A549 (cell line): Measurements from ENCODE around the gene CHIT1. TPM values are rescaled to one million over a fixed set of nuclear protein-coding genes. Genes with fewer than 3 reads are reported as not detected.

Source experiments
- ATAC-seq, 2 experiments: fragments of 200-7000 bp in 1 of 2; fragments of >200 bp in 1 of 2; cut with Nextera tagmentation in 1 of 2; cut with Tn5 transposase in 1 of 2; 3 replicates each; pipeline versions ENCODE4 v1.8.0 to v1.9.1; 2018 to 2020; ENCODE audit warnings: mild to moderate bottlenecking in 1 of 2, moderate library complexity in 1 of 2
- CTCF ChIA-PET: fragments of 300-600 bp; sonication (Branson Sonifier 250); formaldehyde crosslinking; extraction: SDS; loops from one replicate; lab custom pipeline; 2021; ENCODE audit warnings: antibody characterized with exemption, inconsistent platforms; lab: Yijun Ruan, JAX
- POLR2A ChIA-PET: fragments of 350-600 bp; formaldehyde crosslinking; extraction: SDS; loops from one replicate; lab custom pipeline; 2021; ENCODE audit warnings: antibody characterized with exemption, inconsistent platforms; lab: Yijun Ruan, JAX
- DNase-seq, 2 experiments: peaks; one replicate each; pipeline versions ENCODE4 v3.0.0 to v3.0.0-alpha.2; 2011 to 2016; ENCODE audit warnings: low read depth in 1 of 2, low spot score in 1 of 2
- FAIRE-seq: peaks from 2 replicates; lab custom pipeline; 2011; peaks lifted over from hg19 to GRCh38; lab: Jason Lieb, UNC
- H3K27ac ChIP-seq, 2 experiments: fragments of >200 bp; sonication (Bioruptor Twin); formaldehyde crosslinking; 3 replicates each; pipeline ENCODE4 v1.5.1; 2016 to 2017
- H3K4me1 ChIP-seq: fragments of >200 bp; sonication (Bioruptor Twin); formaldehyde crosslinking; 3 replicates; pipeline ENCODE4 v1.6.1; 2016
- H3K4me2 ChIP-seq: fragments of >200 bp; sonication (Bioruptor Twin); formaldehyde crosslinking; 3 replicates; pipeline ENCODE4 v1.6.1; 2016
- H3K4me3 ChIP-seq: fragments of >200 bp; sonication (Bioruptor Twin); formaldehyde crosslinking; 3 replicates; pipeline ENCODE4 v1.5.1; 2016
- H3K9me3 ChIP-seq: fragments of >200 bp; sonication (Bioruptor Twin); formaldehyde crosslinking; 3 replicates; pipeline ENCODE4 v1.6.1; 2016
- CBX8 ChIP-seq: fragments of 200-600 bp; sonication (generic); IDR thresholded peaks from 2 replicates; pipeline ENCODE4 v1.6.1; 2016
- CEBPB ChIP-seq, 2 experiments: fragments of >200 bp in 1 of 2; sonication (Bioruptor Twin) in 1 of 2; formaldehyde crosslinking in 1 of 2; IDR thresholded peaks; 2 replicates each; pipeline ENCODE4 v1.6.1; 2012 to 2016
- CHD2 ChIP-seq: fragments of 150-350 bp; IDR thresholded peaks from 2 replicates; pipeline ENCODE4 v1.6.1; 2014; ENCODE audit warnings: low read length; ENCODE audit not compliant: partially characterized antibody
- EHMT2 ChIP-seq: fragments of 200-600 bp; sonication (generic); IDR thresholded peaks from 2 replicates; pipeline ENCODE4 v1.6.1; 2016; ENCODE audit warnings: antibody characterized with exemption, low read depth, mild to moderate bottlenecking, moderate library complexity
- EP300 ChIP-seq, 2 experiments: fragments of >200 bp; sonication (Bioruptor Twin); formaldehyde crosslinking; IDR thresholded peaks; 2 replicates in 1 of 2; 3 replicates in 1 of 2; pipeline ENCODE4 v1.6.1; 2016 to 2017
- FOXS1 ChIP-seq: fragments of 250-450 bp; sonication (Bioruptor Pico); IDR thresholded peaks from 2 replicates; pipeline ENCODE4 v1.5.0; 2020; ENCODE audit warnings: mild to moderate bottlenecking, moderate library complexity
- GATA3 ChIP-seq: IDR thresholded peaks from 2 replicates; pipeline ENCODE4 v1.6.1; 2012; ENCODE audit warnings: borderline replicate concordance
- HDAC2 ChIP-seq: fragments of 200-600 bp; sonication (generic); IDR thresholded peaks from 2 replicates; pipeline ENCODE4 v1.6.1; 2016
- MAFK ChIP-seq: fragments of 450-650 bp; IDR thresholded peaks from 2 replicates; pipeline ENCODE4 v1.6.1; 2014; ENCODE audit not compliant: partially characterized antibody
- MYC ChIP-seq: IDR thresholded peaks from 2 replicates; pipeline ENCODE4 v1.6.1; 2012; ENCODE audit warnings: mild to moderate bottlenecking, inconsistent platforms, low read length, improper control_type of control experiment, borderline replicate concordance
- RFX5 ChIP-seq: fragments of 450-650 bp; IDR thresholded peaks from 2 replicates; pipeline ENCODE4 v1.7.1; 2014; ENCODE audit warnings: antibody characterized with exemption, mild to moderate bottlenecking, moderate library complexity
- SMC3 ChIP-seq: fragments of >200 bp; sonication (Bioruptor Twin); formaldehyde crosslinking; IDR thresholded peaks from 3 replicates; pipeline ENCODE4 v1.6.1; 2018; ENCODE audit warnings: inconsistent platforms
- TFCP2L1 ChIP-seq: fragments of 250-450 bp; sonication (Bioruptor Pico); IDR thresholded peaks from 2 replicates; pipeline ENCODE4 v1.5.0; 2021; ENCODE audit warnings: mild to moderate bottlenecking
- ZFP36 ChIP-seq: fragments of 450-650 bp; IDR thresholded peaks from 2 replicates; pipeline ENCODE4 v1.6.1; 2014; ENCODE audit warnings: borderline replicate concordance; ENCODE audit not compliant: partially characterized antibody
- WGBS: methylation state at CpG from one replicate; pipeline ENCODE4 v1.1.6; 2017; ENCODE audit errors: missing lambda C conversion rate; 5-methylcytosine and 5-hydroxymethylcytosine counted together
- polyA plus RNA-seq, 4 experiments: library from polyadenylated mRNA; depleted of rRNA in 3 of 4; stranded (reverse); fragments of >200 nt; fragmentation: RNase III in 1 of 4; extraction: RNeasy Plus Mini Kit Qiagen cat#74134 plus additional on column Dnase treatment in 1 of 4; gene quantifications; 2 replicates in 3 of 4; 3 replicates in 1 of 4; pipeline ENCODE4 v1.2.3, GENCODE V29; 2011 to 2017
- TF ChIP-seq, protein P1 (sequence below): fragments of 150-350 bp; IDR thresholded peaks from 2 replicates; pipeline ENCODE4 v1.6.1; 2014; ENCODE audit warnings: low read depth, mild to moderate bottlenecking, low read length
- TF ChIP-seq, protein P2 (sequence below): fragments of 200-600 bp; sonication (generic); IDR thresholded peaks from 2 replicates; pipeline ENCODE4 v1.6.1; 2016; ENCODE audit warnings: antibody characterized with exemption, mild to moderate bottlenecking, moderate library complexity
- TF ChIP-seq, protein P3 (sequence below): fragments of >200 bp; sonication (Bioruptor Twin); formaldehyde crosslinking; IDR thresholded peaks from 3 replicates; pipeline ENCODE4 v1.6.1; 2016
- TF ChIP-seq, protein P4 (sequence below): fragments of >200 bp; sonication (Bioruptor Twin); formaldehyde crosslinking; IDR thresholded peaks from 2 replicates; pipeline ENCODE4 v1.6.1; 2016
- TF ChIP-seq, protein P5 (sequence below): IDR thresholded peaks from 2 replicates; pipeline ENCODE4 v1.6.1; 2012
- TF ChIP-seq, protein P6 (sequence below): IDR thresholded peaks from 2 replicates; pipeline ENCODE4 v1.6.1; 2012

CHIT1 gene
- polyA plus RNA-seq, 2 of the 4 experiments (the other 2 are of a cell fraction): not detected

DNA sequence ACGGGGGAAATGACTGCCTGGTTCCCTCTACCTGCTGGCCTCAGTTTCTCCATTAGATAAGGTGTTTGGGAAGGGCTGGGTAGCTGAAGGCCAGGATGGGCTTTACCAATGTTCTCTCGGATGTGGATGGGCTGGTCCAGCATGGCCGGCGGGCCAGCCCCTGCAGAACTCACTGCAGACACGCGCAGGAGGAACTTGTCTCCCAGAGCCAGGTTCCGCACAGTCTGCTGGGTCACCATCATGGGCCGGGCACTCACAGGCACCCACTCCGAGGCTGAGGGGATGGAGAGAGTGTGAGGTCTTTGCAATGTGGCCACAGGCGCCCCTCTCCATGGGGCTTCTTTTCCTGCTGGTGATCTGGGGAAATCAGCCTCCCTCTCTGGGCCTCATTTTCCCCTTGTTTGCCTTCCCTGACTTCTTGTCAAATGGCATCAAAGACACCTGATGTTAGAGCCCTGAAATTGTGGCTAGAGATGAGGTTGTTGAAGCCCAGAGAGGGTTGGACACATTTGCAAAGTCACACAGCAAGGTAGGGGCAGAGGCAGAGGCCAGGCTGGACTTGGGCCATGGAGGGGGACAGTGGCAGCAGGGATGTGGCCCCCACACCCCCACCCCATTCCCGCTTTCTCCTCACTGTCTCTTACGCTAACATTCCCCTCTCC lies 55.0 kb downstream of the CHIT1 start:
- TF ChIP-seq MYC (no peak), ZFP36 (peak; percentile 19), MAFK (no peak), TFCP2L1 (CRISPR knock-in tag) (no peak), CEBPB (IDR thresholded peaks at IDR 0.05) (no peak)
- TF ChIP-seq, protein P1, sequence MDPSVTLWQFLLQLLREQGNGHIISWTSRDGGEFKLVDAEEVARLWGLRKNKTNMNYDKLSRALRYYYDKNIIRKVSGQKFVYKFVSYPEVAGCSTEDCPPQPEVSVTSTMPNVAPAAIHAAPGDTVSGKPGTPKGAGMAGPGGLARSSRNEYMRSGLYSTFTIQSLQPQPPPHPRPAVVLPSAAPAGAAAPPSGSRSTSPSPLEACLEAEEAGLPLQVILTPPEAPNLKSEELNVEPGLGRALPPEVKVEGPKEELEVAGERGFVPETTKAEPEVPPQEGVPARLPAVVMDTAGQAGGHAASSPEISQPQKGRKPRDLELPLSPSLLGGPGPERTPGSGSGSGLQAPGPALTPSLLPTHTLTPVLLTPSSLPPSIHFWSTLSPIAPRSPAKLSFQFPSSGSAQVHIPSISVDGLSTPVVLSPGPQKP: no peak
- DNase-seq: no peak
- H3K4me1 ChIP-seq: peaks cover 34% of the 10 kb centered on the region
- no peak for FAIRE-seq
- H3K27ac ChIP-seq: no peak overlapping the region
- no peak overlapping the region for H3K4me2 ChIP-seq
- H3K9me3 ChIP-seq: no peaks in the 10 kb centered on the region
- ChIA-PET POLR2A (no interaction called here), CTCF (interaction anchor here (1.0 to 13.2 kb wide), 7 partner anchors 13 to 135 kb away, joined by 3 to 188 read pairs (median 44); partner anchors contain the start of gene ADORA1)
- H3K4me3 ChIP-seq: no peak overlapping the region
- ATAC-seq: no peak
- WGBS: 80% methylated on average over 10 of the region's 12 CpGs

DNA sequence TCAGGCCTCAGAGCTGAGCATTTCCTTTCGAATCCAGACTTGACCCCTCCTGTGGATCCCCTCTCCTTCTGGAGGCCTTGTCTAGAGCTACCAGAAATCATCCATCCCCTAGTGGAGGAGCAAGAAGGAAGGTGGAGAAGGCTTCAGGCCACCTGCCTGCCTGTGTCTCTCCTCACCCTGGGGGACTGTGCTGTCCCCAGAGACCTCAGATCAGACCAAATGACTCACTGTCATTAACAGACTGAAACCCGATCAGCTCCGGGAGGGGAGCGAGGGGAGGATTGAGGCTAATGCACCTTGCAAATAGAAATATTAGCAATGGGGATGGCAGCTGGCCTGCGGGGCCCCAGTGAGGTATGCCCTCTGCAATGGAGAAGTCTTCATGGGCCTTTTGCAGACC lies 55.9 kb downstream of the CHIT1 start:
- POLR2A ChIA-PET: no interaction called here
- no peak for FAIRE-seq

More for the DNA sequence above, 55.9 kb downstream of the CHIT1 start:
- 63% methylated on average over 5 of the region's 5 CpGs for WGBS
- DNase-seq (no peak), ATAC-seq (no peak)
- H3K4me2 ChIP-seq: no peak overlapping the region
- H3K9me3 ChIP-seq: no peaks in the 10 kb centered on the region
- CTCF ChIA-PET: interaction anchor here (0.6 to 13.2 kb wide), 19 partner anchors 8 to 134 kb away, joined by 3 to 188 read pairs (median 11); partner anchors contain the start of genes ADORA1 and CHI3L1
- TF ChIP-seq, protein P2, sequence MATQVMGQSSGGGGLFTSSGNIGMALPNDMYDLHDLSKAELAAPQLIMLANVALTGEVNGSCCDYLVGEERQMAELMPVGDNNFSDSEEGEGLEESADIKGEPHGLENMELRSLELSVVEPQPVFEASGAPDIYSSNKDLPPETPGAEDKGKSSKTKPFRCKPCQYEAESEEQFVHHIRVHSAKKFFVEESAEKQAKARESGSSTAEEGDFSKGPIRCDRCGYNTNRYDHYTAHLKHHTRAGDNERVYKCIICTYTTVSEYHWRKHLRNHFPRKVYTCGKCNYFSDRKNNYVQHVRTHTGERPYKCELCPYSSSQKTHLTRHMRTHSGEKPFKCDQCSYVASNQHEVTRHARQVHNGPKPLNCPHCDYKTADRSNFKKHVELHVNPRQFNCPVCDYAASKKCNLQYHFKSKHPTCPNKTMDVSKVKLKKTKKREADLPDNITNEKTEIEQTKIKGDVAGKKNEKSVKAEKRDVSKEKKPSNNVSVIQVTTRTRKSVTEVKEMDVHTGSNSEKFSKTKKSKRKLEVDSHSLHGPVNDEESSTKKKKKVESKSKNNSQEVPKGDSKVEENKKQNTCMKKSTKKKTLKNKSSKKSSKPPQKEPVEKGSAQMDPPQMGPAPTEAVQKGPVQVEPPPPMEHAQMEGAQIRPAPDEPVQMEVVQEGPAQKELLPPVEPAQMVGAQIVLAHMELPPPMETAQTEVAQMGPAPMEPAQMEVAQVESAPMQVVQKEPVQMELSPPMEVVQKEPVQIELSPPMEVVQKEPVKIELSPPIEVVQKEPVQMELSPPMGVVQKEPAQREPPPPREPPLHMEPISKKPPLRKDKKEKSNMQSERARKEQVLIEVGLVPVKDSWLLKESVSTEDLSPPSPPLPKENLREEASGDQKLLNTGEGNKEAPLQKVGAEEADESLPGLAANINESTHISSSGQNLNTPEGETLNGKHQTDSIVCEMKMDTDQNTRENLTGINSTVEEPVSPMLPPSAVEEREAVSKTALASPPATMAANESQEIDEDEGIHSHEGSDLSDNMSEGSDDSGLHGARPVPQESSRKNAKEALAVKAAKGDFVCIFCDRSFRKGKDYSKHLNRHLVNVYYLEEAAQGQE: no peak
- TF ChIP-seq CHD2: no peak
- TF ChIP-seq EHMT2: no peak
- TF ChIP-seq RFX5: no peak
- no peak for TF ChIP-seq EP300 (IDR thresholded peaks at IDR 0.05)
- TF ChIP-seq, protein P1: no peak
- TF ChIP-seq, protein P3, sequence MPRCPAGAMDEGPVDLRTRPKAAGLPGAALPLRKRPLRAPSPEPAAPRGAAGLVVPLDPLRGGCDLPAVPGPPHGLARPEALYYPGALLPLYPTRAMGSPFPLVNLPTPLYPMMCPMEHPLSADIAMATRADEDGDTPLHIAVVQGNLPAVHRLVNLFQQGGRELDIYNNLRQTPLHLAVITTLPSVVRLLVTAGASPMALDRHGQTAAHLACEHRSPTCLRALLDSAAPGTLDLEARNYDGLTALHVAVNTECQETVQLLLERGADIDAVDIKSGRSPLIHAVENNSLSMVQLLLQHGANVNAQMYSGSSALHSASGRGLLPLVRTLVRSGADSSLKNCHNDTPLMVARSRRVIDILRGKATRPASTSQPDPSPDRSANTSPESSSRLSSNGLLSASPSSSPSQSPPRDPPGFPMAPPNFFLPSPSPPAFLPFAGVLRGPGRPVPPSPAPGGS: no peak
- TF ChIP-seq, protein P4, sequence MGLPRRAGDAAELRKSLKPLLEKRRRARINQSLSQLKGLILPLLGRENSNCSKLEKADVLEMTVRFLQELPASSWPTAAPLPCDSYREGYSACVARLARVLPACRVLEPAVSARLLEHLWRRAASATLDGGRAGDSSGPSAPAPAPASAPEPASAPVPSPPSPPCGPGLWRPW: no peak
- TF ChIP-seq, protein P5, sequence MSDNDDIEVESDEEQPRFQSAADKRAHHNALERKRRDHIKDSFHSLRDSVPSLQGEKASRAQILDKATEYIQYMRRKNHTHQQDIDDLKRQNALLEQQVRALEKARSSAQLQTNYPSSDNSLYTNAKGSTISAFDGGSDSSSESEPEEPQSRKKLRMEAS: no peak
- no peak for TF ChIP-seq CBX8
- no peak for TF ChIP-seq HDAC2
- TF ChIP-seq, protein P6, sequence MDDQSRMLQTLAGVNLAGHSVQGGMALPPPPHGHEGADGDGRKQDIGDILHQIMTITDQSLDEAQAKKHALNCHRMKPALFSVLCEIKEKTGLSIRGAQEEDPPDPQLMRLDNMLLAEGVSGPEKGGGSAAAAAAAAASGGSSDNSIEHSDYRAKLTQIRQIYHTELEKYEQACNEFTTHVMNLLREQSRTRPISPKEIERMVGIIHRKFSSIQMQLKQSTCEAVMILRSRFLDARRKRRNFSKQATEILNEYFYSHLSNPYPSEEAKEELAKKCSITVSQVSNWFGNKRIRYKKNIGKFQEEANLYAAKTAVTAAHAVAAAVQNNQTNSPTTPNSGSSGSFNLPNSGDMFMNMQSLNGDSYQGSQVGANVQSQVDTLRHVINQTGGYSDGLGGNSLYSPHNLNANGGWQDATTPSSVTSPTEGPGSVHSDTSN: no peak
- TF ChIP-seq SMC3: no peak
- no peak for TF ChIP-seq FOXS1
- no peak for TF ChIP-seq MAFK
- TF ChIP-seq GATA3: no peak
- H3K4me3 ChIP-seq: no peak overlapping the region
- no peak overlapping the region for H3K27ac ChIP-seq
- peaks cover 30% of the 10 kb centered on the region for H3K4me1 ChIP-seq
